ENCODE data around the gene STAT3. TPM values are rescaled to one million over a fixed set of nuclear protein-coding genes. Genes with fewer than 3 reads are reported as not detected.

STAT3 gene
- total RNA-seq, 4 donors from 2014 or later, result 115 to 298 (median 171) TPM

- peaks cover 10% of the 10 kb centered on the region in 2 donors for H3K4me1 ChIP-seq
- H3K27ac ChIP-seq, result peak overlapping the region; percentile 90 to 94
These were observed 76.3 kb downstream of the STAT3 start for GRCh38 chr17:42312035-42312284.

GRCh38 chr17:42311240-42312034 is 76.8 kb downstream of the STAT3 start:
- H3K27me3 ChIP-seq, result no peaks in the 10 kb centered on the region
- peak overlapping the region; percentile 90 to 94 for H3K27ac ChIP-seq
- TF ChIP-seq CTCF (IDR thresholded peaks at IDR 0.05) (peak in 1 of 4 experiments; percentile 30), POLR2A (IDR thresholded peaks at IDR 0.05) (peak; percentile 16 to 34)
- no peaks in the 10 kb centered on the region for H3K36me3 ChIP-seq
- no peaks in the 10 kb centered on the region for H3K9me3 ChIP-seq
- H3K4me3 ChIP-seq, result no peak overlapping the region
- peaks cover 10% of the 10 kb centered on the region in 2 donors for H3K4me1 ChIP-seq
- DNase-seq, result peak; percentile 93 to 95
- intact Hi-C loops (cut with DNase I; ENCODE audit: low total_unique reads), result no loop called here

More at GRCh38 chr17:42312035-42312284, 76.3 kb downstream of the STAT3 start:
- intact Hi-C loops (cut with DNase I; ENCODE audit: low total_unique reads), result no loop called here
- DNase-seq, result no peak
- H3K4me3 ChIP-seq, result no peak overlapping the region
- no peak for TF ChIP-seq CTCF (IDR thresholded peaks at IDR 0.05)
- TF ChIP-seq POLR2A (IDR thresholded peaks at IDR 0.05), result no peak
- no peaks in the 10 kb centered on the region for H3K36me3 ChIP-seq
- no peaks in the 10 kb centered on the region for H3K27me3 ChIP-seq
- no peaks in the 10 kb centered on the region for H3K9me3 ChIP-seq

DNA sequence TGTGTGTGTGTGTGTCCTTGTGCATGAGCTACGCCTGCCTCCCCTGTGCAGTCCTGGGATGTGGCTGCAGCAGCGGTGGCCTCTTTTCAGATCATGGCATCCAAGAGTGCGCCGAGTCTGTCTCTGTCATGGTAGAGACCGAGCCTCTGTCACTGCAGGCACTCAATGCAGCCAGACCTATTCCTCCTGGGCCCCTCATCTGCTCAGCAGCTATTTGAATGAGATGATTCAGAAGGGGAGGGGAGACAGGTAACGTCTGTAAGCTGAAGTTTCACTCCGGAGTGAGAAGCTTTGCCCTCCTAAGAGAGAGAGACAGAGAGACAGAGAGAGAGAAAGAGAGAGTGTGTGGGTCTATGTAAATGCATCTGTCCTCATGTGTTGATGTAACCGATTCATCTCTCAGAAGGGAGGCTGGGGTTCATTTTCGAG is 77.4 kb downstream of the STAT3 start:
- Histone ChIP-seq H3K4me1 (peaks cover 10% of the 10 kb centered on the region in 2 donors), H3K9me3 (no peaks in the 10 kb centered on the region), H3K27ac (peak overlapping the region; percentile 90 to 94), H3K27me3 (no peaks in the 10 kb centered on the region), H3K4me3 (no peak overlapping the region), H3K36me3 (no peaks in the 10 kb centered on the region)
- no peak for TF ChIP-seq POLR2A (IDR thresholded peaks at IDR 0.05)
- TF ChIP-seq CTCF (IDR thresholded peaks at IDR 0.05), result no peak
- intact Hi-C loops (cut with DNase I; ENCODE audit: low total_unique reads), result no loop called here
- no peak for DNase-seq

DNA sequence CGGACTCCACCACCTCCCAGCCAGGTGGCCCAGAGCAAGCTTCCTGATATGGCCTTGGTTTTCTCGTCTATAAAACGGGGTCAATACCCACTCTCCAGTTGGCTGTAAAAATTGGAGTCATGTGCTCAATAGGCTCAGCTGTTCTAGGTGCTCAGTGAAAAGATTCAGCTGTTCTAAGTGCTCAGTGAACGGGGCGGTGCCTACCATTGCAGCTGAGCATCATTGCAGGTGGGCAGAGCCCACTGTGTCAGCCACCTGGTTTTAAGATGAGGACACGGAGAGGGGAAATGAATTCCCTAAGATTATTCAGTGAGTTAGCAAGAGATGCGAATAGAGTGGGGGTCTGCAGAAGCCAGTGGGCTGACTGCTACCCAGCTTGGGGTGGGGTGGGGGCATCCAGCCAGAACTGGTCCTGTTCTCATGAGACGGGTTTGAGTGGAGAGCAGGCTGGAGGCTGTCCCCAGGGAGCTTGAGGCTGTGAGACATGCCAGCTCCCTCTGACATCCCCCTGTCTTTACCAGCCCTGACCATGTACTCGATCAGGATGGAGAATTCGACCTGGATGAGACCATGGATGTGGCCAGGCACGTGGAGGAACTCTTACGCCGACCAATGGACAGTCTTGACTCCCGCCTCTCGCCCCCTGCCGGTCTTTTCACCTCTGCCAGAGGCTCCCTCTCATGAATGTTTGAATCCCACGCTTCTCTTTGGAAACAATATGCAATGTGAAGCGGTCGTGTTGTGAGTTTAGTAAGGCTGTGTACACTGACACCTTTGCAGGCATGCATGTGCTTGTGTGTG is 78.1 kb downstream of the STAT3 start:
- Histone ChIP-seq H3K36me3 (no peaks in the 10 kb centered on the region), H3K9me3 (no peaks in the 10 kb centered on the region), H3K4me3 (no peak overlapping the region), H3K27ac (peak overlapping the region; percentile 90 to 94), H3K27me3 (no peaks in the 10 kb centered on the region), H3K4me1 (peaks cover 10% of the 10 kb centered on the region in 2 donors)
- TF ChIP-seq POLR2A (IDR thresholded peaks at IDR 0.05) (no peak), CTCF (IDR thresholded peaks at IDR 0.05) (peak in 1 of 4 experiments; percentile 10)
- intact Hi-C loops (cut with DNase I; ENCODE audit: low total_unique reads), result no loop called here
- peak; percentile 27 to 42 for DNase-seq

DNA sequence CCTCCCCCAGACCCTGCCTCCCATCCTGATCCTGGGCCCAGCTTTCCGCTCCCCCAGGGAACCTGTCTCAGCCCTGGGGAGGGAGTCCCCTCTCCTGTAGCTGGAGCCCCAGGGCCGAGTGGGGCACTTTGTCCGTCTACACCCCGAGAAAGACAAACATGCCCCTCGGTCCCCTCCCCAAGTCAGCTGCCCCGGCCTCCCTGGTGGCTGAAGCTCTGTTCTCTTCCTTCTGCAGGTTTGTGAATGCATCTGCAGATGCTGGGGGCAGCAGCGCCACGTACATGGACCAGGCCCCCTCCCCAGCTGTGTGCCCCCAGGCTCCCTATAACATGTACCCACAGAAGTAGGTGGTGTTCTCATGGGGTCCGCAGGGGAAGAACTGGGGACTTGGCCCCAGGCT is 79.1 kb downstream of the STAT3 start:
- Histone ChIP-seq H3K4me3 (no peak overlapping the region), H3K27me3 (no peaks in the 10 kb centered on the region), H3K36me3 (no peaks in the 10 kb centered on the region), H3K27ac (peak overlapping the region; percentile 90 to 94), H3K4me1 (peaks cover 10% of the 10 kb centered on the region in 2 donors), H3K9me3 (no peaks in the 10 kb centered on the region)
- no peak for DNase-seq
- TF ChIP-seq CTCF (IDR thresholded peaks at IDR 0.05) (no peak), POLR2A (IDR thresholded peaks at IDR 0.05) (no peak)
- intact Hi-C loops (cut with DNase I; ENCODE audit: low total_unique reads), result no loop called here
